Stimulated activated CD8-positive, alpha-beta memory T cell treated with anti-CD3 and anti-CD28 coated beads, Interleukin-7, amount 100 ng/mL, for 4 hours (primary cell): ENCODE results near the gene MAX.
"Not testable (repeated sequence)": the region's sequence is repeated elsewhere in the genome, so short reads cannot be mapped to it uniquely, and the experiment has no call there.

Source experiments
- DNase-seq, 2 donors: peaks; one replicate each; pipeline ENCODE4 v3.0.0-alpha.2; 2020; ENCODE audit warnings: low read depth in 2 of 2

The MAX gene

DNA sequence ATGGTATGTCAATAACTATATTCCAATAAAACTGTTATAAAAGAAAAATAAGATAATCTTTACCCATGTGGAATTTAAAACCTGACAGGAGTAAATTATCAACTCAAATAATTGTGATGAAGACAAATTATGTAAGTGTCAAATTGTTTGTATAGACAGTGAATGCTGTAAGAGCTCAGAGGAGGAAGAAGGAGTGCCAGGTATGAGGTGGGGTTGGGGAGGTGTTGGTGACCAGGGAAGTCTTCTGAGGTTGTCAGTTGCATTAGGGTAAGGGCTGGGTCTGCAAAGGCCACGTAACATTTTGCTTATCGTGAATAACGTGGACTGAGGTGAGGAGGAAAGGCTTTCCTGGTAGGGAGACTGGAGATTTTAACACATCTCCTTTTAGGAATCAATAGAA is 2.5 kb upstream of the MAX start:
- no peak for DNase-seq

DNA sequence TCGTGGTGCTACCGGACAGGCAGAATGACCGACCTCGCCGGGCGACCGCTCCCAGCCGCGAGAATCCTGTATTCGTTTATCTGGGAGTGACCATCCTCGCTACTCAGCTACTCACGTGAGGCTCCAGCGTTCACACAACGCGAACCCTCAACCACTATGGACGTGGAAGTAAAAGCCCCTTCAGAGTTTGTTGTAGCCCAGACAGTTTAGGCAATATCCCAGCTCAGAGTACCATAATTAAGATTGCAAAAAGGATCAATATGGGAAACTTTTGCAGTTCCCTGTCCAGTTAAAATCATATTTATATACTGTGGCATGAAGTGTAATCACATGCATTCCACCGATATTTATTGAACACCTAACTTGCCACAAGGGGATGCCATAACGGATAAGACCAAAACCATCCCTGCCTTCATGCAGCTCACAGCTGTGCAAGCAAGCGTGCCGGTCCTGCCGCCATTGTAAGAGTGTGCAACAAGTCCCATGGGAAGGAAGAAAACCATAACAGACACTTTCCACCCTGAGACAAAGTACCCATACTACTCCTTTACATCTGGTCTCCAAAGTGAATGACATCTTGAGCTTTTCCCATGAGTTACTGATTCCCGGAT is 938 bp upstream of the MAX start:
- no peak for DNase-seq

DNA sequence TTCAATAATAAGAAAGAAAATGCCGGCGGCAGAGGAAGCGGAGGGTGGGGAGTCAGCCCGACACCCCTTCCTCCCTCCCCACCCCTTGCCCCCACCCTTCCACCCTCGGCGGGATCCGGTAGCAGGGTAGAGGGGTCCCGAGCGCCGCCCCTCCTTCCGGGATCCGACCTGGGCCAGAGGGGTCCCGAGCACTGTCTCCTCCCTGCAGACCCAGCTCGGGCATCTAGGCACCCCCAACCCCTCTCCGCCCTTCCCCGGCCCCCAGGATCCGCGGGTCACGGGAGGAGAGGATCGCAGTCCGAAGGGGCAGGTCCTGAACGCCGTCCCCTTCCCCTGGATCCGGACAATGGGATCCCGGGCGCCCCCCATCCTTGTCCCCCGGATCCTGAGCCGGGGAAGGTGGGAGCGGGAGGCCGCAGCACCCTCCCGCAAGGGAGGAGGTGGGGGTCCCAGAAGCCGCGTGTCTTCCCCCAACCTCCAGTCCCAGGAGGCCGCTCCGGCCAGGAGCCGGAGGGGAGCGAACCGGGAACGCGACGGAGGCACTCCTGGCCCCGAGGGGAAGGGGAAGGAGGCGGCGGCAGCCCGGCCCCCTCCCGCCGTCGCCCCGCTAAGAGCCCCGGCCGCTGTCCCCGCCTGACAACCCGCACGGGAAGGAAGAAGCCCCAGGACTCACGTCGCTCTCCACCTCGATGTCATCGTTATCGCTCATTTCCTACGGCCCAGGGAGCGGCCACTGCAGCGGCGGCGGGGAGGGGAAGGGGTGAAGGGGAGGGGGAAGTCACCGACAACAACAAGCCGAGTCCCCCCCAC is 481 bp downstream of the MAX start:
- DNase-seq: peak; percentile 14 to 33

DNA sequence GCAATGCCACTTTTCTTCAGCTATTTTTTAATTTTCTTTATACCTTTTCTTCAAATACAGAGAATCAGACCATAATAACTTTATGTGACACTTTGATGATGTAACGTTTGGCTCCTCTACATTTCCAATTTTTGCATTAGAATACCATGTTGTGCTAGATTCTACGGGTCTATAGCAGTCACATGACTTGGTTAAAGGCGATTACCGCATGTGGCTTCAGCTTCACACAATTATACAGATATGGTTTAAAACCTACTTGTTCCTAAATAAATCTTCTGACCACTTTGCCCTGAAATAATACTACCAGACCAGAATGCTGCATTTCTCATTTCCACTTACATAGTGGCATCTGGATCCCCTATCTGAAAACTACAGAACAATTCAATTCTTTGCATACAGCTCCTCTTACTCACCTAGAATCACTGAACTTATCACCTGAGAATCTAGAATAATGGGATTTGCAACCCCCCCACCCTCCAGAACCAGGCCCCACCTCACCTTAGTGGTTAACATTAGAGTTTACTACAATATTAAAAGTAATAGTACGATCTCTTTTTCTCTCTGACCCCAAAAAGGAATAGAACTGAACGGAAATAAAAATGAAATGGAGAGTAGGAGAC is 1.3 kb downstream of the MAX start:
- no peak for DNase-seq

DNA sequence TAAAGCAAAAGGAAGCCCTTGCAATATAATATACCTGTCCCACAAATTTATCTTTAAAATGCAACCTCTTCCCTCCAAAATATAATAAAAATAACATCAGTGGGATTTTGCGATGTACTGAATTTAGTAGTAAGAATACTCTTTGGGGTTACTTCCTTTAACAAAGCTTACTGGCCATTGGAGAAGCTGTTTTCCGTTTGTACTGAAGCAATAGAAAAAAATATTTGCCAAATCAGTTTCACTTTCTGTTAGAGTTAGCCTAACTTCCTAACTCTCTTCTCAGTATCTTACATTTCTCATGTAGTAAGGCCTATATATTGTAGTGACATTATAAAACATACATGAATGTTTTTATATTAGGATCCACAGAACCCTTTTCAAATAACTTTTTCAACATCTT is 3.7 kb downstream of the MAX start:
- DNase-seq: no peak

DNA sequence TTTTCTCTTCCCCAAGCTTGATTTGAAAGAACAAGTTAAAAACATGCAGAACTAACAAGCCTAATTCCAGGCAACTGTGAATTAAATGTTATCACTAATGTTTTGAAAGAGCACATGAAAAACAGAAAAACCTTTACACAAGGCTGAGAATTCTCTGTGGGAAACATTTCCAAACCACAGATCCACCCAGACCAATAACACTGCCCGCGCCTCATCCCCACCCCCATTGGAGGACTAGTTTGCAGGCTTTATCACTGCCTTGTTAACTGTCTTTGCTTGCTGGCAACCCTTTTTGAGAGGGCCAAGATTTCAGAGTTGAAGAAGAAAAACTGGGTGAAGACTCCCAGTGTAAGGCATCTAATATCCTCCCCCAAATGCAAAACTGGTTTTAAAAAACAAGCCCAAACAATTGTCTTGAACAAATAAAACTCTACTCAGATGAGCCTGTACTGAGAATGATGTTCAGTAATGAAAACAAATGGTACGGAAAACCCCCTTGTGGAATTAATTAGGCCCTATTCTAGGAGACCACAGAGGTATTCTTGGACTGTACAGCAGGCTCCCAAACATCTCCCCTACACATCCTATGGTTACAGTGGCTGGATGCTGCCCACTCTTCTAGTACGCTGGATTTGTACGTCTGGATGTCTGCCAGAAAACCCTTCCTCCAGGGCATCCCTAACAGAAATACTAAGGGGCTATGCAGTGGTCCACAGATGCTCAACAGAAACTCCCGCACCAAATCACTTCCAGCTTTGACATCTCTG is 5.8 kb downstream of the MAX start:
- DNase-seq: no peak

DNA sequence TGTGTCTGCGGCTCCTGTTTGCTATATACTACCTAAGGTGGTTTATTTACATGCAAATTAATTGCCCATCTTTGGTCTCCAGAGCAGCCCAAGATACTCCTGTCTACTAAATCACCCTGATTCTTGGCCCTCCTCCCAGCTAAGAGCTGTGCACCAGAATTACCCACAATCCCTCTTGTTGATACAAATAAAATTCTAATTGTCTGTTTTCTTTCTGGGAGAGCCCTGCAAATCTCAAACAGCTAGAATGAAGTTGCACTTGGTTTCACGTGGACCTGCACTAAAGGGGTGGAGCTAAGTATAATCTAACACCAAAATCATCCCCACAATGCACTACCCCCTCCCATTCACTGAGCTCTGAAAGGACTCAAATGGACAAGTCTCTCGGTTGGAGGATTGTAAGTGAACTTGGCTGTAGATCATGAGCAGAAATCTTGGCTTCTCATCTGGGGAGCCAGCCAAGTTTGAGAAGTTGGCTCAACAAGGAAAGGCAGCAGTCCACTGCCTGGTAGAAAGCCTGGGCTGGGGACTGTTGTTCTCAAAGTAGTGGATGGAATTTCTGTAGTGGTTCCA is 6.6 kb downstream of the MAX start:
- no peak for DNase-seq

DNA sequence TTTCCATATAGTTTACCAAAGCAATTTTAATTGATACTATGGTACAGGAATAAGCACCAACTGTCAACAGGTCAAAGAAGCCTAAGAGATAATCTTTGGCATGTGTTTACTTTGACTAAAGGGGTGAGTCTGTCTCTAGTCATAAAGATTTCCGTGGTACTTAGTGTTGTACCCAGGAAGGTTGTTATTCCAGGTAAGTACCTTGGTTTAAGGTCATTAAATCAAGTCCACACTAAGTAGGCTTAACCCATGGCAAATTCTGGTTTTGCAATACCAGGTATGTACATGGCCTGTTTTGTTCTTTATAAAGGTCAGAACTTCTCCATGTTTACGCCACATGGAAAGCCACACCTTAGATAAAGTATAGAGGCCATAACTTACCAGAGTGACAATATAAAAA is 10.0 kb downstream of the MAX start:
- DNase-seq: no peak

DNA sequence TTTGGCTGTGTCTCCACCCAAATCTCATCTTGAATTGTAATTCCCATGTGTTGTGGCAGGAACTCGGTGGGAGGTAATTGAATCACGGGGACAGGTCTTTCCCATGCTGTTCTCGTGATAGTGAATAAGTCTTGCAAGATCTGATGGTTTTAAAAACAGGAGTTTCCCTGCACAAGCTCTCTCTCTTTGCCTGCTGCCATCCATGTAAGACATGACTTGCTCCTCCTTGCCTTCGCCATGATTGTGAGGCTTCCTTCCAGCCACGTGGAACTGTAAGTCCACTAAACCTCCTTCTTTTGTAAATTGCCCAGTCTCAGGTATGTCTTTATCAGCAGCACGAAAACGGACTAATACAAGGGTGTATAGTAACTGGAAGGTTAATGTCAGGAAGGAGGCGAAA is 14.5 kb downstream of the MAX start:
- not testable (repeated sequence) for DNase-seq

DNA sequence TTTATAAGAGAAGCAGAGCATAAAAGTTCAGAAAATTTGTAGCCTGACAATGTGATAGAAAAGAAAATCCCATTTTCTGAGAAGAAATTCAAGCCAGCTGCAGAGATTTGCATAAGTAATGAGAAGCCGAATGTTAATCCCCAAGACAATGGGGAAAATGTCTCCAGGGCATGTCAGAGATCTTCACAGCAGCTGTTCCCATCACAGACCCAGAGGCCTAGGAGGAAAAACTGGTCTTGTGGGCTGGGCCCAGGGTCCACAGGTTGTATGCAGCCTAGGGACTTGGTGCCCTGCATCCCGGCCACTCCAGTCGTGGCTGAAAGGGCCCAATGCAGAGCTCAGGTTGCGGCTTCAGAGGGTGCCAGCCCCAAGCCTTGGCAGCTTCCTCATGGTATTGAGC is 15.6 kb downstream of the MAX start:
- not testable (repeated sequence) for DNase-seq

DNA sequence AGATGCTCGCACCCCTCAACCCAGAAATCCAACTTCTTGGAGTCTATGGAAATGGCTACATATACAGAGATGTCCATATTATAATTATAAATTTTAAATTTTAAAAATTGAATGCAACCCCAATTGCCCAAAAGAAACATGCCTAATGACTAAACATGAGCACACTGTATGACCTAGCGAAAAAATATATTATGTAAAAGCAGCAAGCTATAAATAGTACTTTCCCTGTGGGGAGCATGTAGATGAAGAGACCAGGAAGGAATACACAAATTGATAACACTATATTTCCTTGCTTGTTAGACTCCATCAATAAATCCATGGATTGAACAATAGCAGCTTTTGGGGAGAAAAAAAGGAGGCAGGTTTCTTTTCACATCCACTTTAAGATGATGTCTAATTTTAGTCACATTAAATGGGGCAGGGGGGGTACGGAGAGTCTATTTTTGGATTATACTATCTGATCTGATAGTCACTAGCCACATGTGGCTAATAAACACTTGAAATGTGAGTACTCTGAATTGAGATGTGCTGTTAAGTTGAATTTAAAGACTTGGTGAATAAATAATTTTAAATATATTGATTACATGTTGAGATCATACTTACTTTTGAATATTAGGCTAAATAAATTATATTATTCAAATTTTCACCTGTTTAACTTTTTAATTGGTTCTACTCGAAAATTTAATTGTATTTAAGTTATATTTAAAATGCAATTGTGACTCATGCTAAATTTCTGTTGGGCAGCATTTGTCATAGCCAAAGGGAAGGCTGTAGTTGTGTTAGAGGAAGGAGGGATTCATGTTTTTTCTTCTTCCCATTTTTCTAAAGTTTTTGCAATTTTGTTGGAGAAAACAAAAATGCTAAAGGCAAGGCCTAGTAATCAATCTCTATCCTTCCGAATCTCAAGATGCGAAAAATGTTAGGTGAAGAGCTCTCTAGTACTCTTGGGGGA is 17.5 kb downstream of the MAX start:
- no peak for DNase-seq

DNA sequence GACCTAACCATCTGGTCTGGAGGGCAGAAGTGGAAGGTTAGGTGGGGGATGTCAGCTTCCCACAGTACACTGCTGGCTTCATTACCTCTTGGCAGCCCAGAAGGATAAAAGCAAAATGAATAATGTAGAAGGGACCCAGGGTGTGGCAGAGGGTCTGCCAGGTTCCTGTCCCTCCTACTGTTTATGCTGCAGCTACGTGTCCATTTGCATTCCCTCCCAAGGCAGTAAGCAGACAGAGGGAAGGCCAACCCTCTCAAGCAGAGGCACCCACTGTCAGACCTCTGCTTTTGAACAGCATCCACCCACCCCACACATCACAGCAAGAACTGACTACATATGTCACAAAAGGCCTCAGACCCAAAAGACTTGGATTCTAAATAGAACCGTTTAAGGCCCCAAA is 19.4 kb downstream of the MAX start:
- no peak for DNase-seq

DNA sequence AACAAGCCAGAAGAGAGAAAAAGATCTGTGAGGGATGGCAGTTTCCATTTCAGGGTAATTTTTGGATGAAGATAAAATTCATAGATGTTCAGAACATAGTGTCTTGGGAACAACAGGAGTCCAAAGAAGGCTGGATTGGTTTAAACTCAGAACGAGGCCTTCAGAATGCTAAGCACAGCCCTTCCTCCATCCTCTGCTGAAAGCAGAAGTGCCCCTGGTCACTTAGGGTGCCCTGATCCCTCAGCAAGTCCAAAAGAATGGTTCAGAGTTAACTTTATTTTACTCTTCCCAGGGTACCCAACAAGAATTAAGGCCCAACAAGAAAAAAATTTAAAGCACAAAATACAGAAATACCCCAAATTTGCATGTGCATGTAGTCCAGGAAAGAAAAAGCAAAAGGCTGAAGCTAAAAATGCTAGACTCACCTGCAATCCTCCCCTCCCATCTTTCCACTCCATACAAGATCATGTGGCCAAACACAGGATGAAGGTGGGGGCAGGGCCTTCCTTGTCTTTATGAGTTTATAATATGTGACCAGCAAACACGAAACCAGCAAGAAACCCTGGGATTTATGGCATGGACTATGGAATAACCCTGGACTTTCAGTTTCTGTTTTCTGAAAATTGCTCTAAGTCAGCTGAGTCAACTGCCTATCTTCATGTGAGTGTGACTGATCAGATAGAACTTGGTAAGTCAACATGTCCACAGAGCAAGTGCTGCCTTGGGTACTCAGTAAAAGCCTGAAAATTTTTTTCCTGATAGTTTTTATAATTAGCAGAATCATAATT is 21.2 kb downstream of the MAX start:
- no peak for DNase-seq

DNA sequence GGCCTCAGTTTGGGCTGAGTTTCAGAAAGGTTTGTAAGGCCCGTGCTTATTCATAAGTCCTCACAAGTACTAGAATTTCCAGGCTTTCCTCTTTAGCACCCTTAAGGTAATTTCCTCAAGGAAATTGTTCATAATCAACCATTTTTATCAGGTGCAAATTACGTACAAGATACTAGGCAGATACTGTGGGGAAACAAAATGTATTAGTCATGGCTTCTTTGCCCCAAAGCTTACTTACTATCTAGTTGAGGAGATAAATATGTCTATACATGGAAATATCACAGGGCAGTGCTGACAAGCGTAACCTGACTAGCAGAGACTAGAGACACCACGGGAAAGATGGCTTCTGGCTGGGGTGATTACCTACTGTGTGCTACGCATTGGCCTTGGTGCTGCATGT is 22.5 kb downstream of the MAX start:
- DNase-seq: no peak

DNA sequence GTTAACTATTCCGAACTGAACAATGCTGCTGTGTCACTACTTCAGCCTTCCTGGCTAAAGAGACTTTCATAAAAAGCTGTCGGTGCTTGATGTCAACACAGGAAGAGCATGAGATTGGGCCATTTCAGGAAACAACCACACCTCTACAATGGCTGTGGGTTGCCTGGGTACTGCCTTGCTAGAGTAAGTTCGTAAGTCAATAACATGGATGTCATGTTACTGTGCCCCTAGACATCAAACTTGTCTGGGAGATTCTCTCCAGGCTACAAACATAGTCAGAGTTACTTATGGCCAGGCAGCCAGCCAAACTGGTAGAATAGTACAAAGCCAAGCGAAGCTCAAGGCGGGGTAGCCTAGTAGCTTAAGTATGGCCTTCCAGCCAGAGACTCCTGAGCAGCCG is 23.1 kb downstream of the MAX start:
- DNase-seq: no peak

DNA sequence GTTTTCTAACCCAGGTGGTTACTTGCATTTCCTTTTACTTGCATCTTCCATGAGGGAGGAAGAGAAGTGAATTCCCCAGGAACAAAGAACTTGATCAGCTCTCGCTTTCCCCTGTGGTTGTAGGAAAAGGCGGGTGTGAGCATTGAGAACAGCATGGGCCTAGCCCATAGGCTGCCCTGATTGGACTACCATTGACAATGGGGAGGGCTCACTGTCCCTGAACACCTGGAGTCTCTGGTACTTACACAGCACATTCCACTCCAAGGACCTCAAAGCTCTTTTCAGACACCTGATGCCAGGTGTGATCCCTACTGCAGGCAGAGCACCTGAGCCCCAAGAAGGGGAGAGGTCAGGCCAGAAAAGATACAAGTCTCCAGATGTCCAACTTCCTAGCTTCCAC is 25.0 kb downstream of the MAX start:
- no peak for DNase-seq

DNA sequence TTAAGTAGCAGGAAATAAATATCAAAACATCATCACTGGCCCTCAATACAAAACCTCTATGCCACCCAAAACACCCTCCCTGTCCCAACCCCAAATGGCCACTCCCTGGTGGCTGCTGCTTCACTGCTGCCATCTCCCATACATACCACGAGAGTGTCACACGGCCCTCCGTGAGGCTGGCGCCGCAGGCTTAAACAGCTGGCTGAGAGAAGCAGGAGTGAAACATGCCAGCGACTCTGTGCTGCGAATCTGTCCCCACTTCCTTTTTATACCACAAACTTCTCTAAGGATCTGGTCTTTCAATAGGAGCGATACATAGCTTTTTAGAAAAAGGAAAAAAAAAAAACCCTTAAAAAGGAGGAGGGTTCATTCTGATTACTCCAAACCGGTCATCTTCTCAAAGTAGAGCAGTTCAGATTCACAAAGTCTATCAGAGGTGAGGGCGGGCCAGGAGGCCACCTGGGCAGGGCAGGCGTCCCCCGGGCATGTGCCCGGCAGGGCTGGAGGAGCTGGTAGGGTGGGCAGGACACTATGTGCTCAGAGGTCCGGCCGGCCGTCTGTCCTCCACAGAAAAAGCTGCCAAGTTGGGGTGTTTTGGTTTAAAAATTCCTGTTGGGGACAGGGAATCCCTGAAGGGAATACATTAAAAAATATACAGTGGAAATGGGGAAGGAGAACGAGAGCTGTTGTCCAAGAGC is 26.5 kb downstream of the MAX start:
- DNase-seq: no peak

DNA sequence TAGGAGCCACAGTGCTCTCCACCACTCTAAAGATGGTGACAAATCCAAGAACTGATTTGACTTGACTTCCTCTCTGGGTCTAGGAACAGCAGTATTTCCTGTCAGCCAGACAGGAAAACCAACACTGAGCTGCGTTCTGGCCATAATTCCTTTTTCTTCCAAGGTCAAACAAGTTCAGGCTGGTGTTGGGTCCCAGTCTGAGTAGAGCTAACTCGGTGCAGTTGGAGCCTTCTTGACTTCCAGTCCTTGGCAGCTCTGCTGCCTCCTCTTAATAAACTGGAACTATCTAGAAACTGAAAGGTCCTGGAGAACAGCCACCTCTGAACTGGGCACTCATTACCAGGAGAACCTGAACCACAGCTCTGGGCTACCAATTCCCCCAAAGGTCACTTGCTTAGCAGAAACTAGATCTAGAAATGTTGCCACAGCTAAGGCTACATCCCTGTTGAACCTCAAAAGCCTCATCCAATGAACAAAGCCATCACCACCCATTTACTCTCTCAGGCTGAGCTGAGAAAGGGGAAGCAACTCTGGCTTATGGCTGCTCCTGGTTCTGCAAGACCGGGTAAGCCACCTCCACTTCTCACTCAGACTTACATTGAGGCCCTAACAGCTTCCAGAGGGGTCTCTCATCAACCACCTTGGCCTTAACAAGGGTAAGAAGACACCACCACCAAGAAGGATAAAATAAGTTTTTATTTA is 27.7 kb downstream of the MAX start:
- no peak for DNase-seq
